ENCODE data around the gene NFIA. TPM values are rescaled to one million over a fixed set of nuclear protein-coding genes. Genes with fewer than 3 reads are reported as not detected.

Gene NFIA
- total and polyA plus RNA-seq, 2 of the 13 experiments (the other 11 are each of a cell fraction or from before 2014, with no cell fraction given), result 14.7 to 28.5 TPM

GRCh38 chr1:61083013-61083806 is 849 bp downstream of the NFIA start (continued):
- TF ChIP-seq GPN1 (CRISPR knock-in tag; IDR thresholded peaks at IDR 0.05; ENCODE audit: borderline replicate concordance), result no peak
- no peak for TF ChIP-seq ZNF572 (CRISPR knock-in tag; IDR thresholded peaks at IDR 0.05)
- no peak for TF ChIP-seq NFE2L1 (CRISPR knock-in tag; IDR thresholded peaks at IDR 0.05; ENCODE audit: borderline replicate concordance)
- TF ChIP-seq HNRNPLL (IDR thresholded peaks at IDR 0.05; ENCODE audit: low read depth, low read length, poor library complexity, severe bottlenecking), result peak; percentile 42
- TF ChIP-seq ZNF713 (CRISPR knock-in tag; IDR thresholded peaks at IDR 0.05), result no peak
- no peak for TF ChIP-seq RFX1 (IDR thresholded peaks at IDR 0.05)
- no peak for TF ChIP-seq THYN1 (CRISPR knock-in tag; IDR thresholded peaks at IDR 0.05; ENCODE audit: borderline replicate concordance, low read depth)
- TF ChIP-seq ZMAT3 (CRISPR knock-in tag; conservative IDR thresholded peaks at IDR 0.05), result no peak
- TF ChIP-seq KDM2A (CRISPR knock-in tag; IDR thresholded peaks at IDR 0.05; ENCODE audit: borderline replicate concordance, low read depth), result no peak
- no peak for TF ChIP-seq FOXO4 (CRISPR knock-in tag; conservative IDR thresholded peaks at IDR 0.05)
- no peak for TF ChIP-seq SRY (CRISPR knock-in tag; IDR thresholded peaks at IDR 0.05)
- TF ChIP-seq SPEN (CRISPR knock-in tag; IDR thresholded peaks at IDR 0.05; ENCODE audit: low read depth), result no peak
- 0 out of 2 replicates have a peak, but pooled peaks have one; percentile 40 for TF ChIP-seq ZNF431 (CRISPR knock-in tag; IDR thresholded peaks at IDR 0.05; ENCODE audit: borderline replicate concordance, low read depth)
- peak; percentile 68 for TF ChIP-seq ZNF563 (CRISPR knock-in tag; IDR thresholded peaks at IDR 0.05)
- no peak for TF ChIP-seq ARNT (IDR thresholded peaks at IDR 0.05)
- TF ChIP-seq ZNF687 (CRISPR knock-in tag; IDR thresholded peaks at IDR 0.05), result peak; percentile 56; the same call in 1 of the 2 replicates
- TF ChIP-seq THRA (CRISPR knock-in tag; IDR thresholded peaks at IDR 0.05; ENCODE audit: borderline replicate concordance), result no peak
- no peak for TF ChIP-seq PHF5A (CRISPR knock-in tag; IDR thresholded peaks at IDR 0.05; ENCODE audit: low read depth, unreplicated experiment)
- TF ChIP-seq RFX5 (IDR thresholded peaks at IDR 0.05; ENCODE audit: low read depth, low read length), result no peak
- no peak for TF ChIP-seq CCDC6 (CRISPR knock-in tag; IDR thresholded peaks at IDR 0.05)
- TF ChIP-seq ERF (CRISPR knock-in tag; IDR thresholded peaks at IDR 0.05), result no peak
- TF ChIP-seq DMAP1 (CRISPR knock-in tag; IDR thresholded peaks at IDR 0.05), result no peak
- TF ChIP-seq TBL1XR1 (IDR thresholded peaks at IDR 0.05; ENCODE audit: borderline replicate concordance, low read length, partially characterized antibody), result no peak
